ENCODE data around the gene SPAG6.

SPAG6 gene

GRCh38 chr10:22464966-22465629 lies 119.8 kb downstream of the SPAG6 start:
- no peak for DNase-seq

- no peak for DNase-seq
Measured at GRCh38 chr10:22466763-22467334, 121.6 kb downstream of the SPAG6 start.

Measured in NCI-H1436 treated with DMSO at 0.1 percent for 48 hours (cell line).